Measurements from ENCODE around the gene WNT5B.

The WNT5B gene

DNA sequence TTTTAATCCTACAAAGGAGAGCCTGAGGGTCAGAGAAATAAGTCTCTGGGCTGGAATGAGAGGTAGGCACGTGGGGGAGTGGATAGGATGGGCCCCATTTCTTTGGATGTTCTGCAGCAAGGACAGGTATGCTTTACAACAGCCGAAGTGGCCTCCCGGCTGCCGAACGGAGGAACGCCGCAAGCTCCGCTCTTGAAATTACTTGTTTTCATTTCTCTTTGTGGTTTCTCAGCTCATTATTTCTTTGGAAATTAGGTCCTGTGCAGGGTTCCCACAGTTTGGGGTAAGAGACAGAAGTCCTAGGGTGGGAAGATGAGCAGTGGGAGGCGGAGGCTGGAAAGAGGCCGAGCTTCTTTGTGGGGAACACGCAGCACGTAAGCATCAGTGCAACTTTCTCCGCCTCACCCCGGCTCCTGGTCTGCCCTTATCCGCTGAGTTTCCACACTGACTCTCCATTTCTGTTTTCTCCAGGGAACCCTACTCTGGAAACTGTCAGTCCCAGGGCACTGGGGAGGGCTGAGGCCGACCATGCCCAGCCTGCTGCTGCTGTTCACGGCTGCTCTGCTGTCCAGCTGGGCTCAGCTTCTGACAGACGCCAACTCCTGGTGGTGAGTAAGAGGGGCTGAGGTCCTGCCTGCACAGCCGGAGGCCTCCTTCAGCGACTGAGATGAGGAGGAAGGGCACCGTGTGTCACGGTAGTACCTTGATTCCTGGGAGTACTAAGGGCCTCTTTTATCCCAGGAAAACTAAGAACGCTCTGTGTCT is 2.0 kb downstream of the WNT5B start:
- DNase-seq: no peak

DNA sequence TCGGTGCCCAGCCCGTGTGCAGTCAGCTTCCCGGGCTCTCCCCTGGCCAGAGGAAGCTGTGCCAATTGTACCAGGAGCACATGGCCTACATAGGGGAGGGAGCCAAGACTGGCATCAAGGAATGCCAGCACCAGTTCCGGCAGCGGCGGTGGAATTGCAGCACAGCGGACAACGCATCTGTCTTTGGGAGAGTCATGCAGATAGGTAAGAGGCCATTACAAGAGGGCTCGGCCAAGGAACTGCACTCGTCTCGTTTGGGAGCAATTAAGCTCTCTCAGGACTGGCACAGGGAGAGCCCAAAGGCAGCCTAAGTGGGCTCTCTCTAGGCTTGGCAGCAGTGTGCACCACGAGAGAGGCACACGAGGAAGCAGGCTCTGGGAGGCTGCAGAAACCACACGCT is 3.7 kb downstream of the WNT5B start:
- DNase-seq: no peak

DNA sequence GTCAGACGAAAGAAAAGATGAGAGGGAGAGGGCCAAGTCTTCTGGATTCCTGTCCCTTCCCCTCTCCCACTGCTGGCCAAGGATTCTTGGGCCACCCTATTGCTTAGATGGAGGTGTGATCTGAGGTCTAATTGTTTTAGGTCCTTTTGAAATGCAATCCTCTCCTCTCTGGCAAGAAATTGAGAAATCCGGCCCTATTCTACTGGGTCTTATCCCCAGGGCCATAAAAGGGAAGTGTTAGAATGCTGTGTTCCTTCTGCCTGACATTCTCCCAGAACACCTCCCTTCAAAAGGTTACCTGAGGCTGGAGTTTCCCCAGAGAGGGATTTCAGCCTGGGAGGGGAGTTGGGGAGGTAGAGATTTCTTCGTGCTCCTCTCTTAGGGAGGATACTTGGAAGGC is 4.4 kb downstream of the WNT5B start:
- no peak for DNase-seq

DNA sequence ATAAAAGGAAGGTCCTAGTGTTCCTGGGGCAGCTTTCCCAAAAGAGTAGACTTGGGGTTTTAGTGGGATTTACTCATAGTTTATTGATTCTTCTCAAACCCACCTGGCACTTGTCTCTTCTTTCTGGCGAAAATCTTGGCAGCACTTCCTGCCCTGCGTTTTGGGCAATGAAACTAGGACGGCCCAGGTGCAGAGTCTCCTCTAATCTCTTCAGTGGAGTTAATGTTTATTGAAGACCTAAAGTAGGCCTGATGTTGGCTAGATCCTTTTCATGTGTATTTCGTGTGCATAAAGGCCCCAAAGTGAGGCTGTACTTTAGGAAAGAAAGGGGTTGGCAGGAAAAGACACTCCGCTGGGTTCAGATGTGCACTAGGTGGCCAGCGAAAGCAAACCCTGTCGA is 5.1 kb downstream of the WNT5B start:
- no peak for DNase-seq

DNA sequence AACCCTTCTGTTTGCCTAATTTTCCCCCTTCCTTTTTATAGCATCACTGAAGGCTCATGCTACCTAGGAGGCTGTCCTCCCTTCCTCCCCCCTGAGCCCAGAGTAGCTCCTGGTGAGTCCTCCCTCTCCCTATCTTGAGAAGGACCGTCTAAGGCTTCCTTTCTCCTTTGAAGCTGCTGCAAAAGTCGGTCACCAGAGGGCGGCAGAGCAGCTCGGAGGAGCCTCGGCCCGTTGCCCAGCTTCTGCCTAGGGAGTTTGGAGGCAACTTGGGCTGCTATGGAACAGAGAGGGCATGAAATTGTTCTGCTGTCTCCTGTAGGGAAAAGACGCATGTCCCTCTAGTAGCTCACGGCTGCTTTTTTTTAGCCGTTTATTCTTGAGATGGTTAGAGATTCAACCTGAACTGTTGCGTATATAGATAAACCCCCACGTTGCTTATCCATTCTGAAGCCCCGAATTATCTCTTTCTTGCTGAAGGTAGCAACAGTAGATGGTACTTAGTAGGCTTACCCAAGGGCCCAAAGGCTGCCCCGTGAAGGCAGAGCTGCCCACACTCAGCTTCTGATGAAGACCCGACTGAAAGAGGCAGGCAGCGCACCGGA is 5.7 kb downstream of the WNT5B start:
- DNase-seq: peak; percentile 29

DNA sequence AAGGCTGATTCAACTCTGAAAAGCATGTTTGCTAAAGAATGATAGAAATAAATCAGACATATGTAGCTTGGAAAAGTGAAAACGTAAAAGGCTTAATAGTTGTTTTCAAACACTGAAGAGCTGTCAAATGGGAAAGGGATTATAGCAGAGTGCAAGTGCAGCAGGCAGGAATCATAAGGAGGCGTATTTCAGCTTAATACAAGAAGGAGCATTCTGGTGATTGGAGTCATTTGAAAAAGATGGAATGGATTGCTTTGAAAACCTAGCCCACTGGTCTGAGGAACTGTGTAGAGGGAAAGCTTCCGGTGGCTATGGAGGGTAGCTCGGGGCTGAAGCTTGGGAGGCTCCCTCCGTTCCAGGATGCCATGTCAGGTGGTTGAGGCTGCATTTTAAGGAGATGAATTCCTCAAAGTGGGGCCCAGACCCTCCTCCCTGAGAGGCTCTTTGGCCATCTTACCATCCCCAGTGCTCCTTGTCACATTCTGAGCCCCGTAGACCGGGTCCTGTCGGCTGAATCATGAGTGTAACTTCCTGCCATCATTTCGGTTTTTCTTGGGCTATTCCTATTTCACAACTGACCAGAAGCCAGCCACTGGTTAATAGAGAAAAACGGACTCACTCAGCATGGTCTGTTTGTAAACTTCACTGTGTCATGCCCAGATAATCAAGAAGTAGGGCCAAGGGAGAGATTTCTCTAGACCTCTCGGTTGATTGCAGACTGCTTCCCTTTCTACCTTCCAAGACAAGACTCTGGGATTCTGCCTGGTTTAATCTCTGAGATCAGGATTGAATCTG is 6.5 kb downstream of the WNT5B start:
- no peak for DNase-seq

DNA sequence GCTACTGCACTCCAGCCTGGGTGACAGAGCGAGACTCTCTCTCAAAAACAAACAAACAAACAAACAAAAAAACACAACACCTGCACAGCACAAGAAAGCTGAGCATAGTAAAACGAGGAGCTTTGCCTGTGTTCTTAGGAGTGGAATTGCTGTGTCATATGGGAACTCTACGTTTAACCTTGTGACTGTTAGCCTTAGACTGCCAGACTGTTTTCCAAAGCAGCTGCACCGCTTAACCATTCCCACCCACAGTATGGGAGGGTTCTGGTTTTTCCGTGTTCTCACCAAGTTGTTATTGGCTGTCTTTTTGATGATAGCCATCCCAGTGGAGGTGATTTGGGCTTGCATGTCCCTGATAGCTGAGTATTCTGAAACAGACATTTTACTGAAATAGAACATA is 9.2 kb downstream of the WNT5B start:
- DNase-seq: no peak

DNA sequence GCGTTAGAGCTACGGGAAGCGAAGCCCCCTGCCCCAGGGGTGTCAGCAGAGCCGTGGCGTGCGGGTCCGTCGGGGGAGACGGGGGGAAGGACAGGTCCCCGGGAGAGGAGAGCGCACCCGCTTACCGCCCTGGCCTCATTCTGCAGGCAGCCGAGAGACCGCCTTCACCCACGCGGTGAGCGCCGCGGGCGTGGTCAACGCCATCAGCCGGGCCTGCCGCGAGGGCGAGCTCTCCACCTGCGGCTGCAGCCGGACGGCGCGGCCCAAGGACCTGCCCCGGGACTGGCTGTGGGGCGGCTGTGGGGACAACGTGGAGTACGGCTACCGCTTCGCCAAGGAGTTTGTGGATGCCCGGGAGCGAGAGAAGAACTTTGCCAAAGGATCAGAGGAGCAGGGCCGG is 10.5 kb downstream of the WNT5B start:
- DNase-seq: no peak

DNA sequence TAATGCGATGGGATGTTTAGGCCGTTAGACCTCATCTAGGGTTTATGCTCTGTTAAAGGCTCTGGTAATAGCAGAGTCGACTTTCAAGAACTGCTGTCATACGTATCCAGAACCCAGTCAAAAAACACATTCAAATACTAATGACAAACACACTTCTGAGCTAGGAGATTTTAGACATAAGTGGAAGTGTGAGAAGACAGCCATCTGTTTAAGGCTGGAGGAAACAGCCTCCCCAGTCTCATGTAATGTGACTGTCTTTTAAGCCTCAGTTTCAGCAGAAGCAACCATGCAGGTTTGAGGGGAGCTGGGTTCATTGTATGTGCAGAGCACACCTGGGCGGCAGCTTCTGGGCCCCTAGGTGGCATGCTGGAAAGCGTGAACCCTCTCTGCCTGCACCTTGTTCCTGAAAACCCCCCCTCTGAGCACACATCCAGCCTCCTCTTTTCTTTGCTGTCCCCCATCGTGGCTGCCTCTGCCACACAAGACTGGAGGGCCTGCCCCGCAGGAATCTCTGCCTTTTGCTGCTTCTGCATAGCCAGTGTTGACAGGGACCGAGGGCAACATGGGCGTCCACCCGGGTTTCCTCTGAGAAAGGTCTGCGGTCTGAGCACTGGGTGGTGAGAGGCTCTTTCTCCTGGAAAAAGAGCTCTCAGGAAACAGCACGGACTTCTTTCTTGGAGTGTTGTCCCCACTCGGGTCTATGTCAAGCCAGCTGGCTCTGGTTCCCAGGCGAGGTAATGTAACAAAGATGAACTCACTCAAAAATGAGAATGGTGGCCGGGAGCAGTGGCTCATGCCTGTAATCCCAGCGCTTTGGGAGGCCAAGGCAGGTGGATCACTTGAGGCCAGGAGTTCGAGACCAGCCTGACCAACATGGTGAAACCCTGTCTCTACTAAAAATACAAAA is 11.6 kb downstream of the WNT5B start:
- DNase-seq: no peak

DNA sequence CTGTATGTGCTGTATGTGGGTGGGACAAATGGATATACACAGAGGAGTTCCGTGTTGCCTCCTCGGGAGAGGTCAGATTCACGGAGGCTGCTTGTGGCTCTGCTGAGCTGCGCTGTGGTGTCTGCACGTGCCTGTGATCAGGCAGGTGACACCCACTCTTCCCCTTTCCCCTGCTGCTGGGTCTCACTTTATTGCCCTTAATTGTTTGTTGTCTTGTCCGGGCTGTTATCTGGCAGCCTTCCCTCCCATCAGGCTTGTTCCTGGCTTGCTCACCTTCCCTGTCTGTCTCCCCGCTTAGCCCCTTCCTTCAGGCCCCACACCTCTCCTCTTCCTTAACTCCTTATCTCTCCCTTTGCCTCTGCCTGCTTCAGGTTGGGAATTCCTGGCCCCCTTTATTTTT is 13.5 kb downstream of the WNT5B start:
- DNase-seq: no peak

DNA sequence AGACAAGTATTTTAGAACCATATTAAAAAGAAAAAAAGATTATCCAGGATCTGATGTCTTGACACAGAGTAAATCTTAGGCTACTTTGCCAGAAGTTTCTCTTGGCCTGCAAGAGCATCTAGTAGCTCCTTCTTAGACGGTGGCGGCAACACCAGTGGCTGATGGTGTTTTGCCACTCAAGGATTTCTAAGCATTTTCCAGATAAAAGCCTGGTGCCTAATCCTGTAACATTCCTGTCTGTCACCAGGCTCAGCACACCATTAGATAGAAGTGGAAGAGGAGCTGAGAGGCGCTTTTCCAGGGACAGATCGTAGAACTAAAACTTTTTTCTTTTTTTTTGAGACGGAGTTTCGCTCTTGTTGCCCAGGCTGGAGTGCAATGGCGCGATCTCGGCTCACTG is 14.0 kb downstream of the WNT5B start:
- no peak for DNase-seq

DNA sequence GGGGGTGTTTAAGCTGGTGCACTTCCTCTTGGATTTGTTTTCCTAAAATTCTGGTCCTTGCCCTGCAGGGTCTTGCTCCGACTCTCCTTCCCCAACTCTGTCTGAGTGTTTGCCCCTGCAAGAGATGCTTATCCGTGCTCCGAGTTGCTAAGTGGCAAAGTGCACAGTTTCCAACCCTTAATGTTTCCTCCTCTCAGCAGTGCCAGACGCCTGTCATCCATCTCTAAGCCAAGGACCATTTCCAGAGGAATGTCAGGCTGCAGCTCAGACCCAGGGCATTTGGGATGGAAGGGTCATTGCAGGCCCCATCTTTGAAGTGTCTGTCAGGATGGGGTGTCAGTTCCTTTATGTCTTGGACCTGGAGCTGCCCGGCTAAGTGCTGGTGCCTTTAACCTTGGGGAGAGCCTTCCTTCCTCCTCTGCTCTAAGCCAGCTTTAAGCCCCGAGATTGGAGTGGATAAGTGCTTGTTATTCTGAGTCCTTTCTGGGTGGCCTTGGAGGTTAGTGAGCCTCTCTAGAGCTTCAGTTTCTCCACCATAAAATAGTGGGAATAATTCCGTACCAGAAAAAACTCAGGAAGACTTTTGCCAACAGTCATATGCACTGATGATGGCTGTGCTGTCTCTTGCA is 15.0 kb downstream of the WNT5B start:
- no peak for DNase-seq

DNA sequence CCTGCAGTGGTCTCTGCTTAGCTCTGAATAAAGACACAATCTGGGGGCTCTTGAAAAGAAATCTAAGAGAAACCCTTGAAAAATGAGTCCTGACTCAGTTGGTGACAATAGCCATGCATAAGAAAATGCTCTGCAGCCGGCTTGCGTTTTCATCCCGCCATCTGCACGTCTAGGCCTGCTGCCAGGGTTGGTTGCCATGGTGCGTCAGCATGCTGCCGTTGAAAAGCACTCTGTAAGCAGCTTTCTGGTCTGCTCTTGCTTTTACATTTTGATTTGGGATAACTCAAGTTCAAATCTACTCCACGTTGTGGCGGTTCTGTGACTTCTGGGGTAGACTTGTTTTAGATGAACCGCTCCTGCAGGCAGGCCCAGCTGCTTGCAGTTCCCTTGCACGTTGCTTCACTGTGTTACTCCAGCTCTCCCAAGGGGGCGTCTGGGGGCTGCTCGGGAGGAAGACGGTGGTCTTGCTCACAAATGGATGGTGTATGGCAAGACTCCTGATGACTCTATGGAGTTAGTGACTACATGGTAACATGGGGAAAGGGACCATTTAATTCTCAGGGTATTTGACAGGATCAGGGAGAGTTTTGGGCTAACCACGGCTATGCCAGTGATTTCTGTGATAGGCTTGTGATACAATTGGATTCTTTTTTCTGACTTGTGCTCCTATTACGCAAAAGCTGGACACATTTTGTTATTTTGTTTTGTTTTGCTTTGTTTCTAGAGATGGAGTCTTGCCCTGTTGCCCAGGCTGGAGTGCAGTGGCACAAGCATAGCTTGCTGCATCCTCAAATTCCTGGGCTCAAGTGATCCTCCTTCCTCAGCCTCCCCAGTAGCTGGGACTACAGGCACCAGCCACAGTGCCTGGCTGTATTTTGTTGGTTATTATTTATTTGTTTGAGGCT is 15.8 kb downstream of the WNT5B start:
- no peak for DNase-seq

DNA sequence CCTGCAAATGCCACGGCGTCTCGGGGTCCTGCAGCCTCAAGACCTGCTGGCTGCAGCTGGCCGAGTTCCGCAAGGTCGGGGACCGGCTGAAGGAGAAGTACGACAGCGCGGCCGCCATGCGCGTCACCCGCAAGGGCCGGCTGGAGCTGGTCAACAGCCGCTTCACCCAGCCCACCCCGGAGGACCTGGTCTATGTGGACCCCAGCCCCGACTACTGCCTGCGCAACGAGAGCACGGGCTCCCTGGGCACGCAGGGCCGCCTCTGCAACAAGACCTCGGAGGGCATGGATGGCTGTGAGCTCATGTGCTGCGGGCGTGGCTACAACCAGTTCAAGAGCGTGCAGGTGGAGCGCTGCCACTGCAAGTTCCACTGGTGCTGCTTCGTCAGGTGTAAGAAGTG is 16.8 kb downstream of the WNT5B start:
- no peak for DNase-seq

DNA sequence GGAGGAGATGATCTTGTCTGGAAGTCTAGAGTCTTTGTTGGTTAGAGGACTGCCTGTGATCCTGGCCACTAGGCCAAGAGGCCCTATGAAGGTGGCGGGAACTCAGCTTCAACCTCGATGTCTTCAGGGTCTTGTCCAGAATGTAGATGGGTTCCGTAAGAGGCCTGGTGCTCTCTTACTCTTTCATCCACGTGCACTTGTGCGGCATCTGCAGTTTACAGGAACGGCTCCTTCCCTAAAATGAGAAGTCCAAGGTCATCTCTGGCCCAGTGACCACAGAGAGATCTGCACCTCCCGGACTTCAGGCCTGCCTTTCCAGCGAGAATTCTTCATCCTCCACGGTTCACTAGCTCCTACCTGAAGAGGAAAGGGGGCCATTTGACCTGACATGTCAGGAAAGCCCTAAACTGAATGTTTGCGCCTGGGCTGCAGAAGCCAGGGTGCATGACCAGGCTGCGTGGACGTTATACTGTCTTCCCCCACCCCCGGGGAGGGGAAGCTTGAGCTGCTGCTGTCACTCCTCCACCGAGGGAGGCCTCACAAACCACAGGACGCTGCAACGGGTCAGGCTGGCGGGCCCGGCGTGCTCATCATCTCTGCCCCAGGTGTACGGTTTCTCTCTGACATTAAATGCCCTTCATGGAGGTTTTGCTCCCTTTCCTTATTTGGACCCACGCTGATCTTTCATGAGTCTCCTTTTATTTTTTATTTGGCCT is 17.7 kb downstream of the WNT5B start:
- no peak for DNase-seq

DNA sequence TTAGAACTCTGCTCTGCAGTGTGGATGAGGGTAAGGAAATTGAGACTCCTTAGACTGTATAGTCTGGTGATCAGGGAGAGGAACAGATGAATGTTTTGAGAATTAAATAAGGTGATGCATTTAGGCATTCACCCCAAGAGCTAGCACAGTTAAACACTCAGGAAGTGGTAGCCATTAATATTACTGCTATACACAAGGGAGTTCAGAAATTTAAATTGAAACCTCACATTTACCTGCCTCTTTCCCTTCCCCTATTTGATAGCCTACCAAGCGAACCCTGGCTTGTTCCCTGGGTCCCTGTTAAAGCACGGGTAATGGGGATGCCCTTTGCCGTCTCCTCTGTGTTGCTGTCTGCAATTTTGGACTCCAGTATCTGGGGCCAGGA is 18.2 kb downstream of the WNT5B start:
- no peak for DNase-seq

DNA sequence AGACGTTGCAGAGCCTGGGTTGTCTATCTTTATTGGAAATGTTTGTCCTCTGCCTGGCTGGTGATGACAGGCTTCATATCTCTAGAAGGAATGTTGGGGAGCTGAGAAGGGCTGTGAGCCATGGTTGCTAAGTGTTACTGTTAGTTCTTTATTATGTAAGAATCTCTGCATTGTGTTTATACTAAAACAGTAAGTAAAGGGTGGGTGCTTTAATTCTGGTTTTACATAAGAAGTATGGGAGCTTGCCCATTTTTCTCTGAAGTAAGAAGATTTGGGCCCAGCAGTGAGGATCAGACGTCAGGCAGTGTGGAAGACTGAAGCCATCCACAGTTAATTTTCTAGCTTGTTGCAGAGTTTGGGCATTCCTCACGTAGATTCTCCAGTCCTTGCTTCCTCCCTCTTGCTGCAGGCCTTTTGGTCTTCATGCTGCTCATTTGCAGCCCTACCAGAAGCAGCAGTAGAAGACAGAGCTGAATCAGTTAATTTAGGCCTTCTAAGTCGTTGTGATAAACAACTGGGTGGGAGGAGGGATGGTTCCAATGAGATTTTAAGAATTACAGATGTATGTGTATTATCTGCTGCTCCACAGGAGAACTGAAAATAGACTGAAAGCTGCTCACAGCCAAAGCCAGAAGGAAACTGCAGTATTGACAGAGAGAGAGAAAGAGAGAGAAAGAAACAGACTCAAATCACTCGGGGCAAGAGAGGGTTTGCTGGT is 21.4 kb downstream of the WNT5B start:
- DNase-seq: no peak

DNA sequence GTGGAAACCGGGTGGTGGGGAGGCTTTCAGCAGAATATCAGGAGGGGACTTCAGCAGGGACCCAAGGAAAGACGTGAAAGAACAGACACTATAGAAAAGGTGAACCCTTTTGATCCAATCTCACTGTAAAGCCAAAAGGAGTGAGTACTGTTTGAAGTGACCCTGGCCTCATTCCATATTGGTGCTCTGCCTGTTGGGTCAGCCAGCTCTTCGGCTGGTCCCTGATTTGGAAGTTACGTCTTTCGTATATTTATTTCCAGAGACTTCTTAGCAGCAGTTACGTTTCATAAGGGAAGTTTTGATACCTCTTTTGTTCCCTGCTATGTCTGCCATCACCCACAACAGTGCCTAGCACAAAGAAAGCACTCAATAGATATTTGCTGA is 21.9 kb downstream of the WNT5B start:
- DNase-seq: no peak

DNA sequence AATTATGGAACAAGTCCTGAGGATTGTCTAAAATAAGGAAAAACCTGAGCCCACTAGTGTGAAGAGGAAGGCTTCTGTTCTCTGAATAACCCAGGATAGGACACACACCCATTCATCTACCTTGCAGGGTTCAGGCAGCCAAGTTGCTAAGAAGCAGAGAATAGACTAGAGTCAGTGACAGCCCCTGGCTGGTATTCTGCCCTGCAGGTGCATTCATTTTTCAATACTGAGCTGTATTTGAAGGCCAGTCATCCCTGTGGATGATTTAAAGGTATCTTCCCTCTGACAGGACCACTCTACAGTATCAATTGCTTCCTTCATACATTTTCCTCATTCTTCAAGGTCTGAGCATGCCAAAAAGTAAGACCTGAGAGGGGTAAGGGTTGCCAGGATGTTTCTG is 22.9 kb downstream of the WNT5B start:
- DNase-seq: no peak

DNA sequence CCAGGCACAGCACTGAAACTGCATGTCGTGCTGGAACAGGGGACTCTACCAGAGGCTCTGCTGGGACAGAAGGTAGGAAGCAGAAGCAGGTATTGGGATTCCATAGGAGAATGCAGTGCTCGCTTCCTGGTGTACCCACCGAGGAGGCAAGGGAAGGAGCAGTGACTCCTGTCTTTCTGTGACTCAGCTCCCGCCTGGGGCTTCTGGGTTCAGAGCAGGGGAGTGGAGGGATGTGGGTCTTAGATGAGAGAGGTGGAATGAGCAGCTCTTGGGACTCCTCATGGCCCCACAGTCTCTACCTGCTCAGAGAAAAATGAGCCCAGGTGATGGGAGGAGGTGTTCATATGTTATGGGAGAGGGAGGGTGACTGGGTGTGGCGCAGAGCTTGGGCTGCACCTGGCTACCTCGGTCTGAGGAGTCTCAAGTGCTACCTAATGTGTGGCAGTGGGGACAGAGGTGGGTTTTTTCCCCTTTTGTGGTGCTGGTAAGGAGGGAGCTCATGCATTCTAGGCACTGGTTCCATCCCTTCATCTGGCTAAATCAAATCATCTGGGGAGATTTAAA is 26.3 kb downstream of the WNT5B start:
- no peak for DNase-seq

All from effector CD8-positive, alpha-beta T cell (primary cell).